ENCODE data around the gene PITPNC1. TPM values are rescaled to one million over a fixed set of nuclear protein-coding genes. Genes with fewer than 3 reads are reported as not detected.
"Not testable (repeated sequence)": the region's sequence is repeated elsewhere in the genome, so short reads cannot be mapped to it uniquely, and the experiment has no call there.

PITPNC1 gene
- total and polyA plus RNA-seq, 12 donors = 6.6 to 28.0 (median 11.5) TPM

DNA sequence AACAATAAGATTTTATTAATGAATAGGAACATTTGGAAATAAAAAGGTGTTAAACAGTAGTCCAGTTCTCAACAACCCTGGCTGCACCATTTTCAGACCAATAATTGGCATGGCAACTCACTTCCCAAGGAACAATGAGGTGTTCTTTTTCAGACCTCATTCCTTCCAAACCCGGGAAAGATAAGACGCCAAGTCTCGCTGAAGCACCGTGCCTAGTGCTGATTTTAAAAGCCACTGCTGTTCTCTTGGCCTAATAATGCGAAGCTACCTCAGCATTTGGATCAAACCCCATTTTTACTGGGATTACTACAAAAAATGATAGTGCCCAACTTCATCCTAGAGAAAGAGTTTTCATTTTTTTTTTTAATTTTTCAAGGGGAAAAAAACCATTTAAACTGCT, 265.4 kb downstream of the PITPNC1 start:
- ATAC-seq = no peak
- no peaks in the 10 kb centered on the region for H3K27me3 ChIP-seq
- no peak overlapping the region for H3K27ac ChIP-seq
- DNase-seq = no peak
- TF ChIP-seq, protein P1, sequence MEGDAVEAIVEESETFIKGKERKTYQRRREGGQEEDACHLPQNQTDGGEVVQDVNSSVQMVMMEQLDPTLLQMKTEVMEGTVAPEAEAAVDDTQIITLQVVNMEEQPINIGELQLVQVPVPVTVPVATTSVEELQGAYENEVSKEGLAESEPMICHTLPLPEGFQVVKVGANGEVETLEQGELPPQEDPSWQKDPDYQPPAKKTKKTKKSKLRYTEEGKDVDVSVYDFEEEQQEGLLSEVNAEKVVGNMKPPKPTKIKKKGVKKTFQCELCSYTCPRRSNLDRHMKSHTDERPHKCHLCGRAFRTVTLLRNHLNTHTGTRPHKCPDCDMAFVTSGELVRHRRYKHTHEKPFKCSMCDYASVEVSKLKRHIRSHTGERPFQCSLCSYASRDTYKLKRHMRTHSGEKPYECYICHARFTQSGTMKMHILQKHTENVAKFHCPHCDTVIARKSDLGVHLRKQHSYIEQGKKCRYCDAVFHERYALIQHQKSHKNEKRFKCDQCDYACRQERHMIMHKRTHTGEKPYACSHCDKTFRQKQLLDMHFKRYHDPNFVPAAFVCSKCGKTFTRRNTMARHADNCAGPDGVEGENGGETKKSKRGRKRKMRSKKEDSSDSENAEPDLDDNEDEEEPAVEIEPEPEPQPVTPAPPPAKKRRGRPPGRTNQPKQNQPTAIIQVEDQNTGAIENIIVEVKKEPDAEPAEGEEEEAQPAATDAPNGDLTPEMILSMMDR (IDR thresholded peaks at IDR 0.05) = no peak
- WGBS, 2 donors = 60 to 65% methylated on average over 5 of the region's 5 CpGs
- H3K4me1 ChIP-seq = peaks cover 0 to 31% (median 0%) of the 10 kb centered on the region in 9 donors
- no peaks in the 10 kb centered on the region for H3K36me3 ChIP-seq
- H3K9me3 ChIP-seq = no peaks in the 10 kb centered on the region
- intact Hi-C loops (cut with DNase I) = no loop called here
- H3K4me3 ChIP-seq = no peak overlapping the region

DNA sequence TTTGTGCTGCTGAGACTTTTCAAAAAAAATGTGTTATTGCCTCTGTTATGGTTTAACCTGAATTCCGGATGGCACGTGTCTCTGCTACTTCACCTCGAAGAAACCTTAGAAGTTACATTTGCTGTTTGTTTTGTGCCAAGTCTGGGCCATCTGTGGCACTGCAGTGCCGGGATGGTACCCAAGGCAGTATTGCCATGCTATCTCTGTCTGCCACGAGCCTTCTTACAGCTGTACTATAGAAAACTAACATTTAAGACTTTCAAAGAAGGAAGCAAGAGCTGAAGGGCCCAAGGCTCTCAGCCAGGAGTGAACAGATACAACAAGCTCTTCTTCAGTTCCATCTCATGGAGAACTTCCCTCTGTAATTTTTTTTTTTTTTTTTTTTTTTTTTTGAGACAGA, 267.0 kb downstream of the PITPNC1 start:
- no peaks in the 10 kb centered on the region for H3K36me3 ChIP-seq
- H3K4me3 ChIP-seq = no peak overlapping the region
- no peaks in the 10 kb centered on the region for H3K27me3 ChIP-seq
- H3K4me1 ChIP-seq = peaks cover 0 to 33% (median 0%) of the 10 kb centered on the region in 9 donors
- DNase-seq (no peak), ATAC-seq (no peak)
- intact Hi-C loops (cut with DNase I) = no loop called here
- no peaks in the 10 kb centered on the region for H3K9me3 ChIP-seq
- 96% methylated on average over 5 of the region's 5 CpGs for WGBS, 2 donors
- TF ChIP-seq, protein P1 (IDR thresholded peaks at IDR 0.05) = no peak
- no peak overlapping the region for H3K27ac ChIP-seq

DNA sequence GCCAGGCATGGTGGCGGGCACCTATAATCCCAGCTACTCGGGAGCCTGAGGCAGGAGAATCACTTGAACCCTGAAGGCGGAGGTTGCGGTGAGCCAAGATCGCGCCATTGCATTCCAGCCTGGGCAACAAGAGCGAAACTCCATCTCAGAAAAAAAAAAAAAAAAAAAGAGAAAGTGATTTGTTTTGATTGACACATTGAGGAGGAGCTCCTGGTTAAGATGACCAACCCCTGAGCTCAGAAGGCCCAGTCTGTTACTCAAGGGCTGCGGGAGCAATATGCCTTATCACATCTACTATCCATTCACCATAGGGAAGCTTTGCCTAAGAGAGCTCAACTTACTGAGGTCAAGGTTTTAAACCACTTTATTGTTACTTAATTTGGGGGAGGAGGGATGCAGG, 268.1 kb downstream of the PITPNC1 start:
- H3K36me3 ChIP-seq; H3K4me3 ChIP-seq; DNase-seq; H3K27ac ChIP-seq; ATAC-seq; H3K9me3 ChIP-seq; H3K27me3 ChIP-seq; intact Hi-C loops (cut with DNase I): not testable (repeated sequence)
- 98 to 99% methylated on average over 8 of the region's 8 CpGs for WGBS, 2 donors
- H3K4me1 ChIP-seq = peaks cover 0 to 38% (median 0%) of the 10 kb centered on the region in 9 donors

- TF ChIP-seq, protein P1 (IDR thresholded peaks at IDR 0.05) = no peak
- H3K4me1 ChIP-seq = peaks cover 0 to 42% (median 0%) of the 10 kb centered on the region in 9 donors
- DNase-seq (no peak), ATAC-seq (no peak)
- no peak overlapping the region for H3K27ac ChIP-seq
- no peaks in the 10 kb centered on the region for H3K9me3 ChIP-seq
- H3K4me3 ChIP-seq = no peak overlapping the region
- H3K27me3 ChIP-seq = no peaks in the 10 kb centered on the region
- intact Hi-C loops (cut with DNase I) = no loop called here
- WGBS, 2 donors = 97 to 99% methylated on average over 6 of the region's 6 CpGs
- no peaks in the 10 kb centered on the region for H3K36me3 ChIP-seq
Observed at GRCh38 chr17:67646472-67646871, 269.4 kb downstream of the PITPNC1 start.

DNA sequence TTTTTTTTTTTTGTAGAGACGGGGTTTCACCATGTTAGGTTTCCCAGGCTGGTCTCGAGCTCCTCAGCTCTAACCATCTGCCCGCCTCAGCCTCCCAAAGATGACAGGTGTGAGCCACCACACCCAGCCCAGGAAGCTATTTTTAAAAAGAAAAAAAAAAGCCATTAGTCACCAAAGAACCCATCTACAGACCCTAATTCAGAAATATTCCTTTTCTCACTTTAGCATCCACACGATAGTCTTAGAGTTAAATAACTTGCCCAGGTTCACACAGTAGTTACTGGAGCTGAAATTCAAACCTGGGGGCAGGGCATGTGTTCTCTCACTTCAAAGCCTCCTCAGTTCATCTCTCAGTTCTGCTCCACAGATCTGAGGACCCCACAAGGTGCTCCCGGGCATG, 270.4 kb downstream of the PITPNC1 start:
- peaks cover 0 to 39% (median 0%) of the 10 kb centered on the region in 9 donors for H3K4me1 ChIP-seq
- TF ChIP-seq, protein P1 (IDR thresholded peaks at IDR 0.05) = no peak
- no peaks in the 10 kb centered on the region for H3K27me3 ChIP-seq
- intact Hi-C loops (cut with DNase I) = no loop called here
- no peak for ATAC-seq
- 91 to 96% methylated on average over 5 of the region's 5 CpGs for WGBS, 2 donors
- H3K9me3 ChIP-seq = no peaks in the 10 kb centered on the region
- no peak for DNase-seq
- H3K4me3 ChIP-seq = no peak overlapping the region
- H3K27ac ChIP-seq = peak overlapping the region in 1 of 10 donors; percentile 69
- H3K36me3 ChIP-seq = no peaks in the 10 kb centered on the region
